K562 (cell line): ENCODE results near the gene PTPN7. TPM values are rescaled to one million over a fixed set of nuclear protein-coding genes. Genes with fewer than 3 reads are reported as not detected.
A peak's percentile ranks its signal among the peaks of the same experiment; 100 is the strongest.

Source experiments
- ARID1B ChIP-seq: fragments of 450-650 bp; IDR thresholded peaks from 2 replicates; pipeline ENCODE4 v1.6.1; 2016; ENCODE audit warnings: antibody characterized with exemption, mild to moderate bottlenecking, inconsistent platforms
- ATF7 ChIP-seq: fragments of 450-650 bp; IDR thresholded peaks from 2 replicates; pipeline ENCODE4 v1.7.1; 2014; ENCODE audit warnings: mild to moderate bottlenecking, moderate library complexity
- BRCA1 ChIP-seq, 2 experiments: fragments of 450-650 bp in 1 of 2; sonication (generic) in 1 of 2; formaldehyde crosslinking in 1 of 2; IDR thresholded peaks; 2 replicates each; pipeline versions ENCODE4 v1.5.0 to v1.6.1; 2017 to 2020; ENCODE audit warnings: mild to moderate bottlenecking in 1 of 2, missing genetic modification reagents in 1 of 2
- CCNT2 ChIP-seq: IDR thresholded peaks from 2 replicates; pipeline ENCODE4 v1.6.1; 2011; ENCODE audit warnings: borderline replicate concordance, low read depth, mild to moderate bottlenecking, moderate library complexity, mixed read lengths, low read length; ENCODE audit not compliant: insufficient read length; ENCODE audit errors: extremely low read depth
- CEBPB ChIP-seq: fragments of 450-650 bp; IDR thresholded peaks from 2 replicates; pipeline ENCODE4 v1.6.1; 2016; ENCODE audit warnings: missing genetic modification characterization, missing compliant biosample characterization
- CHD2 ChIP-seq: IDR thresholded peaks from 2 replicates; pipeline ENCODE4 v1.6.1; 2011; ENCODE audit warnings: low read depth, low read length
- CHD4 ChIP-seq: fragments of 200-600 bp; sonication (generic); IDR thresholded peaks from 3 replicates; pipeline ENCODE4 v1.6.1; 2012; ENCODE audit warnings: low read depth, mild to moderate bottlenecking, mixed read lengths, low read length, inconsistent platforms; ENCODE audit not compliant: insufficient read depth, insufficient replicate concordance, poor library complexity, severe bottlenecking
- ETV1 ChIP-seq: fragments of 450-650 bp; conservative IDR thresholded peaks from 2 replicates; pipeline ENCODE4 v1.6.1; 2016; ENCODE audit warnings: missing genetic modification characterization, control low read depth, low read depth, missing compliant biosample characterization
- FOSL1 ChIP-seq: fragments of 200-800 bp; sonication (Bioruptor generic); conservative IDR thresholded peaks from 2 replicates; pipeline ENCODE4 v1.6.1; 2016; ENCODE audit warnings: missing genetic modification characterization, missing compliant biosample characterization
- HDAC2 ChIP-seq: fragments of 450-650 bp; IDR thresholded peaks from 2 replicates; pipeline ENCODE4 v1.6.1; 2016; ENCODE audit warnings: mild to moderate bottlenecking
- HMGN3 ChIP-seq: IDR thresholded peaks from 2 replicates; pipeline ENCODE4 v1.6.1; 2011; ENCODE audit warnings: borderline replicate concordance, low read depth, mild to moderate bottlenecking, mixed read lengths, low read length; ENCODE audit not compliant: insufficient read length; ENCODE audit errors: extremely low read depth
- LCOR ChIP-seq: sonication (generic); formaldehyde crosslinking; IDR thresholded peaks from 2 replicates; pipeline ENCODE4 v1.8.0; 2022; ENCODE audit warnings: mild to moderate bottlenecking, missing genetic modification reagents
- NBN ChIP-seq: fragments of 450-650 bp; IDR thresholded peaks from 2 replicates; pipeline ENCODE4 v1.6.1; 2016; ENCODE audit warnings: low read depth, mild to moderate bottlenecking
- NCOA4 ChIP-seq: fragments of 450-650 bp; IDR thresholded peaks from 2 replicates; pipeline ENCODE4 v1.6.1; 2018; ENCODE audit warnings: mild to moderate bottlenecking; ENCODE audit not compliant: partially characterized antibody
- NFE2L1 ChIP-seq: fragments of 450-650 bp; IDR thresholded peaks from 2 replicates; pipeline ENCODE4 v1.6.1; 2016; ENCODE audit warnings: missing genetic modification characterization, low read depth, mild to moderate bottlenecking, missing compliant biosample characterization, moderate library complexity, borderline replicate concordance
- PCBP2 ChIP-seq: fragments of 200-400 bp; formaldehyde crosslinking; IDR thresholded peaks from 2 replicates; pipeline ENCODE4 v1.6.1; 2018; ENCODE audit warnings: low read length, low read depth, mild to moderate bottlenecking, moderate library complexity; ENCODE audit not compliant: poor library complexity, severe bottlenecking
- PREB ChIP-seq: sonication (generic); formaldehyde crosslinking; IDR thresholded peaks from 2 replicates; pipeline ENCODE4 v1.8.1; 2023; ENCODE audit warnings: mild to moderate bottlenecking, missing genetic modification reagents
- RNF219 ChIP-seq: fragments of 250-450 bp; sonication (Bioruptor Pico); IDR thresholded peaks from 2 replicates; pipeline ENCODE4 v1.5.0; 2022; ENCODE audit warnings: mild to moderate bottlenecking
- SNRNP70 ChIP-seq: fragments of 200-400 bp; formaldehyde crosslinking; optimal IDR thresholded peaks from 2 replicates; pipeline ENCODE3; 2017; ENCODE audit warnings: low read depth, low read length
- TAL1 ChIP-seq: fragments of 450-650 bp; IDR thresholded peaks from 2 replicates; pipeline ENCODE4 v1.6.1; 2016; ENCODE audit warnings: mild to moderate bottlenecking
- TARDBP ChIP-seq: fragments of 450-650 bp; IDR thresholded peaks from 2 replicates; pipeline ENCODE4 v1.6.1; 2016
- TCF3 ChIP-seq: sonication (generic); formaldehyde crosslinking; IDR thresholded peaks from 2 replicates; pipeline ENCODE4 v1.4.0; 2020; ENCODE audit warnings: mild to moderate bottlenecking, missing genetic modification reagents
- TRIM28 ChIP-seq: fragments of 450-650 bp; IDR thresholded peaks from 2 replicates; pipeline ENCODE4 v1.6.1; 2017
- VEZF1 ChIP-seq: fragments of 200-800 bp; sonication (Bioruptor generic); IDR thresholded peaks from 2 replicates; pipeline ENCODE4 v1.6.1; 2017; ENCODE audit warnings: missing genetic modification characterization, missing compliant biosample characterization
- ZNF696 ChIP-seq: fragments of 250-450 bp; sonication (Bioruptor Pico); conservative IDR thresholded peaks from 2 replicates; pipeline ENCODE4 v1.4.0; 2020; ENCODE audit warnings: mild to moderate bottlenecking, moderate library complexity
- polyA plus RNA-seq, 8 experiments: library from polyadenylated mRNA; depleted of rRNA in 4 of 8; stranded (reverse) in 5 of 8; unstranded in 3 of 8; fragments of >200 nt; fragmentation: Nextera tagmentation in 2 of 8; fragmentation: Illumina TruSeq in 1 of 8; extraction: Ambion mirVana in 2 of 8; extraction: Trizol in 1 of 8; gene quantifications; 2 replicates each; pipeline versions ENCODE4 v1.2.1 to v1.2.3, GENCODE V29; 2011 to 2014; ENCODE audit warnings: inconsistent platforms in 1 of 8, missing spikeins in 1 of 8
- total RNA-seq, 7 experiments: library from RNA; depleted of rRNA in 6 of 7; stranded (reverse); fragments of >200 nt in 6 of 7; fragmentation: Illumina TruSeq in 2 of 7; extraction: Trizol in 2 of 7; gene quantifications; 2 replicates each; pipeline versions ENCODE4 v1.2.1 to v1.2.3, GENCODE V29; 2011 to 2021; ENCODE audit warnings: low replicate concordance in 1 of 7

The PTPN7 gene
- total and polyA plus RNA-seq, 9 of the 15 experiments (the other 6 are each of a cell fraction or from before 2014, with no cell fraction given), result 18.7 to 144 (median 120) TPM

- TF ChIP-seq RNF219 (CRISPR knock-in tag) (no peak), NBN (peak; percentile 64; the same call in 1 of the 2 replicates), CHD4 (no peak), VEZF1 (peak; percentile 54; the same call in 1 of the 2 replicates), LCOR (CRISPR knock-in tag) (peak; percentile 47; the same call in 1 of the 2 replicates), HDAC2 (peak; percentile 94), NCOA4 (no peak), ZNF696 (no peak), ARID1B (peak; percentile 97), TARDBP (peak; percentile 80; the same call in 1 of the 2 replicates), PCBP2 (no peak), CEBPB (peak; percentile 84), PREB (CRISPR knock-in tag) (no peak), CHD2 (no peak), CCNT2 (peak; percentile 82), ETV1 (tag) (no peak), TCF3 (CRISPR knock-in tag) (peak; percentile 96), TRIM28 (peak; percentile 39; the same call in 1 of the 2 replicates), NFE2L1 (tag) (no peak), SNRNP70 (no peak), ATF7 (peak; percentile 88), TAL1 (peak; percentile 94), BRCA1 (IDR thresholded peaks at IDR 0.05) (no peak), BRCA1 (CRISPR knock-in tag; IDR thresholded peaks at IDR 0.05) (no peak), HMGN3 (no peak), FOSL1 (tag) (0 out of 2 replicates have a peak, but pooled peaks have one; percentile 39)
Observed at GRCh38 chr1:202117898-202118371, 42.5 kb downstream of the PTPN7 start (continued).
